HepG2 (cell line): ENCODE measurements around the gene TPD52L2. TPM values are rescaled to one million over a fixed set of nuclear protein-coding genes. Genes with fewer than 3 reads are reported as not detected.
A peak's percentile ranks its signal among the peaks of the same experiment; 100 is the strongest.

Experiments
- CREM ChIP-seq, 2 experiments: sonication (generic) in 1 of 2; formaldehyde crosslinking in 1 of 2; IDR thresholded peaks; 2 replicates each; pipeline versions ENCODE4 v1.4.0 to v1.6.1; 2016 to 2020; ENCODE audit warnings: antibody characterized with exemption in 1 of 2, mild to moderate bottlenecking in 1 of 2, missing genetic modification reagents in 1 of 2
- ELF1 ChIP-seq: sonication (generic); formaldehyde crosslinking; IDR thresholded peaks from 2 replicates; pipeline ENCODE4 v1.4.0; 2020; ENCODE audit warnings: missing genetic modification reagents
- NR2F2 ChIP-seq: IDR thresholded peaks from 2 replicates; pipeline ENCODE4 v1.6.1; 2012; ENCODE audit warnings: low read depth, inconsistent platforms, borderline replicate concordance
- RXRA ChIP-seq: sonication (generic); formaldehyde crosslinking; IDR thresholded peaks from 2 replicates; pipeline ENCODE4 v1.5.1; 2020; ENCODE audit warnings: missing genetic modification reagents
- TBX2 ChIP-seq: sonication (generic); formaldehyde crosslinking; IDR thresholded peaks from 2 replicates; pipeline ENCODE4 v1.5.0; 2020; ENCODE audit warnings: missing genetic modification reagents, mild to moderate bottlenecking, borderline replicate concordance
- ZBTB7A ChIP-seq: sonication (generic); formaldehyde crosslinking; IDR thresholded peaks from 2 replicates; pipeline ENCODE4 v1.8.0; 2022; ENCODE audit warnings: mild to moderate bottlenecking, missing genetic modification reagents
- ZNF136 ChIP-seq: sonication (generic); formaldehyde crosslinking; IDR thresholded peaks from 2 replicates; pipeline ENCODE4 v1.8.1; 2022; ENCODE audit warnings: low read depth, mild to moderate bottlenecking, moderate library complexity, missing genetic modification reagents
- ZNF235 ChIP-seq: sonication (generic); formaldehyde crosslinking; IDR thresholded peaks from 2 replicates; pipeline ENCODE4 v1.8.1; 2023; ENCODE audit warnings: mild to moderate bottlenecking, missing genetic modification reagents, borderline replicate concordance
- ZNF614 ChIP-seq: IDR thresholded peaks from 2 replicates; pipeline ENCODE4 v1.6.1; 2018; ENCODE audit warnings: missing biosample characterization, missing genetic modification reagents, inconsistent platforms, borderline replicate concordance
- ZNF776 ChIP-seq: sonication (generic); formaldehyde crosslinking; IDR thresholded peaks from 2 replicates; pipeline ENCODE4 v1.4.0; 2020; ENCODE audit warnings: mild to moderate bottlenecking, missing genetic modification reagents
- polyA plus RNA-seq, 8 experiments: library from polyadenylated mRNA; depleted of rRNA in 3 of 8; stranded (reverse) in 7 of 8; unstranded in 1 of 8; fragments of >200 nt; fragmentation: Illumina TruSeq in 4 of 8; extraction: Trizol in 4 of 8; gene quantifications; 2 replicates each; pipeline versions ENCODE4 v1.2.1 to v1.2.3, GENCODE V29; 2011 to 2016; ENCODE audit warnings: low read depth in 4 of 8, missing spikeins in 1 of 8, mixed read lengths in 1 of 8; ENCODE audit not compliant: insufficient read depth in 1 of 8
- total RNA-seq, 5 experiments: library from RNA; depleted of rRNA; stranded (reverse); fragments of >200 nt; fragmentation: Illumina TruSeq; extraction: Trizol; gene quantifications; 2 replicates each; pipeline ENCODE4 v1.2.3, GENCODE V29; 2016; ENCODE audit warnings: low read depth in 1 of 5
- TF ChIP-seq, protein P1 (sequence below): sonication (generic); formaldehyde crosslinking; IDR thresholded peaks from 2 replicates; pipeline ENCODE4 v1.4.0; 2020; ENCODE audit warnings: missing genetic modification reagents
- TF ChIP-seq, protein P2 (sequence below): IDR thresholded peaks from 2 replicates; pipeline ENCODE4 v1.6.1; 2016; ENCODE audit warnings: missing biosample characterization, missing genetic modification reagents, low read depth
- TF ChIP-seq, protein P3 (sequence below): sonication (generic); formaldehyde crosslinking; IDR thresholded peaks from 2 replicates; pipeline ENCODE4 v1.4.0; 2020; ENCODE audit warnings: low read depth, missing genetic modification reagents
- TF ChIP-seq, protein P4 (sequence below): fragments of 450-650 bp; IDR thresholded peaks from 2 replicates; pipeline ENCODE4 v1.6.1; 2017; ENCODE audit warnings: mild to moderate bottlenecking
- TF ChIP-seq, protein P5 (sequence below): sonication (generic); formaldehyde crosslinking; IDR thresholded peaks from 2 replicates; pipeline ENCODE4 v1.5.0; 2020; ENCODE audit warnings: mild to moderate bottlenecking, missing genetic modification reagents

Gene TPD52L2
- total and polyA plus RNA-seq, 2 of the 13 experiments (the other 11 are each of a cell fraction or from before 2014, with no cell fraction given), result 156 to 184 TPM

DNA sequence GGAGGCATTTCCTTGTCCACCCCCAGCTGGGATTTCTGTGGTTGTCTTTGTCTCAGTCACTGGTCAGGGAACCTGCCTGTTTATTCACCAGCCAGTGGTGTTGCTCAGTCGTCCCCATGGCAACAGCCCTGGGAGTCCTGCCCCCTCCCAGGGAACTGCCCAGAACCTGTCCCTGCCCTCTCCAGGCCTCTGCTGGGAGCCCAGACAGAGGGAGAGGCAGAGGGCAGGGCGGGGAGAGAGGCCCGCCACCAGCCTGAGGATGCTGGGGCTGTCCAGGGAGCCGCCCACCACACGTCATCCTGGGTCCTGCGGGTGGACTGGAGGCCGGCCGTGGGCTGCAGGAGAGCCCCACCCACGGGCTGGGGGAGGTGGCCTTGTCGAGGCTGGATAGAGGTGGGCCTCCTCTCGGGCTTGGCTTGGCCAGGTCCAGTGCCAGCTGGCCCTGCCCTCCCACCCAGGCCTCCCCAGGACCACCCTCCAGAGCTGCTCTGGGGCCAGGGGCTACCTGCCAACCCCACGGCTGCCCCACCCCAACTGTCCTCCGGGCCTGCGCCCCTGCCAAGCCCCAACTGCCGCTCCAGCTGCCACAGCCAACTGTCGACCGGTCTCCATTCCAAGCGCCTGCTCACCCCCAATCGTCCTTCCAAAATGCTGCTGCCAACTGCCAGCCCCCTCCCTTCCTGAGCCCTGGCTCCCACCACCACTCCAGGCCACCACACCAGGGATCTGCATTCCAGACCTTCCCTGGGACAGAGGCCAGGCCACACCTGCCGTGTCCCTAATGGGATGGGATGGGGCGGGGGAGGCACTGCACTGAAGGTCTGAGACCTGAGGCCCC is 29.8 kb upstream of the TPD52L2 start (continued):
- TF ChIP-seq, protein P1, sequence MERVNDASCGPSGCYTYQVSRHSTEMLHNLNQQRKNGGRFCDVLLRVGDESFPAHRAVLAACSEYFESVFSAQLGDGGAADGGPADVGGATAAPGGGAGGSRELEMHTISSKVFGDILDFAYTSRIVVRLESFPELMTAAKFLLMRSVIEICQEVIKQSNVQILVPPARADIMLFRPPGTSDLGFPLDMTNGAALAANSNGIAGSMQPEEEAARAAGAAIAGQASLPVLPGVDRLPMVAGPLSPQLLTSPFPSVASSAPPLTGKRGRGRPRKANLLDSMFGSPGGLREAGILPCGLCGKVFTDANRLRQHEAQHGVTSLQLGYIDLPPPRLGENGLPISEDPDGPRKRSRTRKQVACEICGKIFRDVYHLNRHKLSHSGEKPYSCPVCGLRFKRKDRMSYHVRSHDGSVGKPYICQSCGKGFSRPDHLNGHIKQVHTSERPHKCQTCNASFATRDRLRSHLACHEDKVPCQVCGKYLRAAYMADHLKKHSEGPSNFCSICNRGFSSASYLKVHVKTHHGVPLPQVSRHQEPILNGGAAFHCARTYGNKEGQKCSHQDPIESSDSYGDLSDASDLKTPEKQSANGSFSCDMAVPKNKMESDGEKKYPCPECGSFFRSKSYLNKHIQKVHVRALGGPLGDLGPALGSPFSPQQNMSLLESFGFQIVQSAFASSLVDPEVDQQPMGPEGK (CRISPR knock-in tag), result peak; percentile 72; the same call in 1 of the 2 replicates
- TF ChIP-seq, protein P2, sequence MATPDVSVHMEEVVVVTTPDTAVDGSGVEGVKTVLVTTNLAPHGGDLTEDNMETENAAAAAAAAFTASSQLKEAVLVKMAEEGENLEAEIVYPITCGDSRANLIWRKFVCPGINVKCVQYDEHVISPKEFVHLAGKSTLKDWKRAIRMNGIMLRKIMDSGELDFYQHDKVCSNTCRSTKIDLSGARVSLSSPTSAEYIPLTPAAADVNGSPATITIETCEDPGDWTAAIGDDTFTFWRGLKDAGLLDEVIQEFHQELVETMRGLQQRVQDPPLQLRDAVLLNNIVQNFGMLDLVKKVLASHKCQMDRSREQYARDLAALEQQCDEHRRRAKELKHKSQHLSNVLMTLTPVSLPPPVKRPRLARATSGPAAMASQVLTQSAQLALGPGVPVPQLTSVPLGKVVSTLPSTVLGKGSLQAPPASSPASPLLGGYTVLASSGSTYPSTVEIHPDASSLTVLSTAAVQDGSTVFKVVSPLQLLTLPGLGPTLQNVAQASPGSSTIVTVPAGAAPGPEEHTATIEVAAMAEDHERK (CRISPR knock-in tag), result no peak
- TF ChIP-seq, protein P3, sequence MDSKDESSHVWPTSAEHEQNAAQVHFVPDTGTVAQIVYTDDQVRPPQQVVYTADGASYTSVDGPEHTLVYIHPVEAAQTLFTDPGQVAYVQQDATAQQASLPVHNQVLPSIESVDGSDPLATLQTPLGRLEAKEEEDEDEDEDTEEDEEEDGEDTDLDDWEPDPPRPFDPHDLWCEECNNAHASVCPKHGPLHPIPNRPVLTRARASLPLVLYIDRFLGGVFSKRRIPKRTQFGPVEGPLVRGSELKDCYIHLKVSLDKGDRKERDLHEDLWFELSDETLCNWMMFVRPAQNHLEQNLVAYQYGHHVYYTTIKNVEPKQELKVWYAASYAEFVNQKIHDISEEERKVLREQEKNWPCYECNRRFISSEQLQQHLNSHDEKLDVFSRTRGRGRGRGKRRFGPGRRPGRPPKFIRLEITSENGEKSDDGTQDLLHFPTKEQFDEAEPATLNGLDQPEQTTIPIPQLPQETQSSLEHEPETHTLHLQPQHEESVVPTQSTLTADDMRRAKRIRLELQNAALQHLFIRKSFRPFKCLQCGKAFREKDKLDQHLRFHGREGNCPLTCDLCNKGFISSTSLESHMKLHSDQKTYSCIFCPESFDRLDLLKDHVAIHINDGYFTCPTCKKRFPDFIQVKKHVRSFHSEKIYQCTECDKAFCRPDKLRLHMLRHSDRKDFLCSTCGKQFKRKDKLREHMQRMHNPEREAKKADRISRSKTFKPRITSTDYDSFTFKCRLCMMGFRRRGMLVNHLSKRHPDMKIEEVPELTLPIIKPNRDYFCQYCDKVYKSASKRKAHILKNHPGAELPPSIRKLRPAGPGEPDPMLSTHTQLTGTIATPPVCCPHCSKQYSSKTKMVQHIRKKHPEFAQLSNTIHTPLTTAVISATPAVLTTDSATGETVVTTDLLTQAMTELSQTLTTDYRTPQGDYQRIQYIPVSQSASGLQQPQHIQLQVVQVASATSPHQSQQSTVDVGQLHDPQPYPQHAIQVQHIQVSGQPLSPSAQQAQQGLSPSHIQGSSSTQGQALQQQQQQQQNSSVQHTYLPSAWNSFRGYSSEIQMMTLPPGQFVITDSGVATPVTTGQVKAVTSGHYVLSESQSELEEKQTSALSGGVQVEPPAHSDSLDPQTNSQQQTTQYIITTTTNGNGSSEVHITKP (CRISPR knock-in tag), result 0 out of 2 replicates have a peak, but pooled peaks have one; percentile 46
- TF ChIP-seq CREM (IDR thresholded peaks at IDR 0.05) (0 out of 2 replicates have a peak, but pooled peaks have one; percentile 21), CREM (CRISPR knock-in tag; IDR thresholded peaks at IDR 0.05) (no peak), NR2F2 (no peak), ZBTB7A (CRISPR knock-in tag) (no peak), ELF1 (CRISPR knock-in tag) (peak; percentile 23; the same call in 1 of the 2 replicates), ZNF235 (CRISPR knock-in tag) (no peak), ZNF776 (no peak), ZNF614 (CRISPR knock-in tag) (peak; percentile 42; the same call in 1 of the 2 replicates), ZNF136 (CRISPR knock-in tag) (no peak), RXRA (CRISPR knock-in tag) (peak; percentile 69; the same call in 1 of the 2 replicates), TBX2 (CRISPR knock-in tag) (0 out of 2 replicates have a peak, but pooled peaks have one; percentile 28)
- TF ChIP-seq, protein P4, sequence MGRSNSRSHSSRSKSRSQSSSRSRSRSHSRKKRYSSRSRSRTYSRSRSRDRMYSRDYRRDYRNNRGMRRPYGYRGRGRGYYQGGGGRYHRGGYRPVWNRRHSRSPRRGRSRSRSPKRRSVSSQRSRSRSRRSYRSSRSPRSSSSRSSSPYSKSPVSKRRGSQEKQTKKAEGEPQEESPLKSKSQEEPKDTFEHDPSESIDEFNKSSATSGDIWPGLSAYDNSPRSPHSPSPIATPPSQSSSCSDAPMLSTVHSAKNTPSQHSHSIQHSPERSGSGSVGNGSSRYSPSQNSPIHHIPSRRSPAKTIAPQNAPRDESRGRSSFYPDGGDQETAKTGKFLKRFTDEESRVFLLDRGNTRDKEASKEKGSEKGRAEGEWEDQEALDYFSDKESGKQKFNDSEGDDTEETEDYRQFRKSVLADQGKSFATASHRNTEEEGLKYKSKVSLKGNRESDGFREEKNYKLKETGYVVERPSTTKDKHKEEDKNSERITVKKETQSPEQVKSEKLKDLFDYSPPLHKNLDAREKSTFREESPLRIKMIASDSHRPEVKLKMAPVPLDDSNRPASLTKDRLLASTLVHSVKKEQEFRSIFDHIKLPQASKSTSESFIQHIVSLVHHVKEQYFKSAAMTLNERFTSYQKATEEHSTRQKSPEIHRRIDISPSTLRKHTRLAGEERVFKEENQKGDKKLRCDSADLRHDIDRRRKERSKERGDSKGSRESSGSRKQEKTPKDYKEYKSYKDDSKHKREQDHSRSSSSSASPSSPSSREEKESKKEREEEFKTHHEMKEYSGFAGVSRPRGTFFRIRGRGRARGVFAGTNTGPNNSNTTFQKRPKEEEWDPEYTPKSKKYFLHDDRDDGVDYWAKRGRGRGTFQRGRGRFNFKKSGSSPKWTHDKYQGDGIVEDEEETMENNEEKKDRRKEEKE, result no peak
- TF ChIP-seq, protein P5, sequence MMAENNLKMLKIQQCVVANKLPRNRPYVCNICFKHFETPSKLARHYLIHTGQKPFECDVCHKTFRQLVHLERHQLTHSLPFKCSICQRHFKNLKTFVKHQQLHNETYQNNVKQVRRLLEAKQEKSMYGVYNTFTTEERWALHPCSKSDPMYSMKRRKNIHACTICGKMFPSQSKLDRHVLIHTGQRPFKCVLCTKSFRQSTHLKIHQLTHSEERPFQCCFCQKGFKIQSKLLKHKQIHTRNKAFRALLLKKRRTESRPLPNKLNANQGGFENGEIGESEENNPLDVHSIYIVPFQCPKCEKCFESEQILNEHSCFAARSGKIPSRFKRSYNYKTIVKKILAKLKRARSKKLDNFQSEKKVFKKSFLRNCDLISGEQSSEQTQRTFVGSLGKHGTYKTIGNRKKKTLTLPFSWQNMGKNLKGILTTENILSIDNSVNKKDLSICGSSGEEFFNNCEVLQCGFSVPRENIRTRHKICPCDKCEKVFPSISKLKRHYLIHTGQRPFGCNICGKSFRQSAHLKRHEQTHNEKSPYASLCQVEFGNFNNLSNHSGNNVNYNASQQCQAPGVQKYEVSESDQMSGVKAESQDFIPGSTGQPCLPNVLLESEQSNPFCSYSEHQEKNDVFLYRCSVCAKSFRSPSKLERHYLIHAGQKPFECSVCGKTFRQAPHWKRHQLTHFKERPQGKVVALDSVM (CRISPR knock-in tag), result peak; percentile 66; the same call in 1 of the 2 replicates
